PC-9 (cell line): ENCODE data around the gene WNT9A.

Experiments used
- CTCF ChIP-seq: fragments of 200-600 bp; sonication (generic); conservative IDR thresholded peaks from 2 replicates; pipeline ENCODE4 v1.6.1; 2017; ENCODE audit warnings: mixed run types, antibody characterized with exemption, mild to moderate bottlenecking, moderate library complexity
- EZH2 ChIP-seq: fragments of 200-600 bp; sonication (generic); IDR thresholded peaks from 2 replicates; pipeline ENCODE4 v1.8.0; 2017; ENCODE audit warnings: antibody characterized with exemption, low read depth

- TF ChIP-seq CTCF = no peak
- TF ChIP-seq EZH2 = no peak
Measured at GRCh38 chr1:227887697-227888403, 59.9 kb downstream of the WNT9A start.
